Hepatocyte (in vitro differentiated cells): Measurements from ENCODE around the gene HDAC1.

ENCODE experiments used
- CTCF ChIP-seq: fragments of 200-600 bp; sonication (generic); IDR thresholded peaks from 2 replicates; pipeline ENCODE4 v1.5.1; 2016; ENCODE audit warnings: antibody characterized with exemption, mild to moderate bottlenecking; ENCODE audit not compliant: poor library complexity
- EZH2 ChIP-seq: fragments of 200-600 bp; sonication (generic); IDR thresholded peaks from 2 replicates; pipeline ENCODE4 v1.6.1; 2016; ENCODE audit warnings: antibody characterized with exemption, mild to moderate bottlenecking, borderline replicate concordance
- EZH2phosphoT487 ChIP-seq: fragments of 200-600 bp; sonication (generic); IDR thresholded peaks from one replicate; pipeline ENCODE4 v1.6.1; 2018; ENCODE audit warnings: antibody characterized with exemption, mild to moderate bottlenecking, low read depth, moderate library complexity; ENCODE audit not compliant: unreplicated experiment, severe bottlenecking

- peak; percentile 76 for TF ChIP-seq CTCF
- TF ChIP-seq EZH2: no peak
- no peak for TF ChIP-seq EZH2phosphoT487
Observed at GRCh38 chr1:32247983-32248889, 43.6 kb upstream of the HDAC1 start.
